Liver (tissue), 9 donors: ENCODE measurements around the gene DNM3. TPM values are rescaled to one million over a fixed set of nuclear protein-coding genes. Genes with fewer than 3 reads are reported as not detected.
"Not testable (repeated sequence)": the region's sequence is repeated elsewhere in the genome, so short reads cannot be mapped to it uniquely, and the experiment has no call there.

Source experiments
- DNase-seq: peaks from one replicate; pipeline ENCODE4 v3.0.0-alpha.2; 2017; ENCODE audit warnings: low spot score
- H3K27ac ChIP-seq, 2 donors: one replicate each; pipeline ENCODE4 v1.7.0; 2013; ENCODE audit warnings: inconsistent platforms in 2 of 2, low read length in 2 of 2, control low read depth in 1 of 2, low read depth in 1 of 2, mild to moderate bottlenecking in 1 of 2
- H3K27me3 ChIP-seq, 4 donors: one replicate each; pipeline versions ENCODE4 v1.6.1 to v1.7.0; 2013; ENCODE audit warnings: low read length in 3 of 4, inconsistent platforms in 1 of 4, mild to moderate bottlenecking in 1 of 4, moderate library complexity in 1 of 4; ENCODE audit not compliant: control insufficient read depth in 4 of 4, insufficient read depth in 4 of 4
- H3K36me3 ChIP-seq, 4 donors: one replicate each; pipeline versions ENCODE4 v1.6.1 to v1.7.0; 2013; ENCODE audit warnings: low read length in 3 of 4, mild to moderate bottlenecking in 3 of 4, low read depth in 1 of 4, moderate library complexity in 1 of 4; ENCODE audit not compliant: control insufficient read depth in 4 of 4, insufficient read depth in 3 of 4
- H3K4me1 ChIP-seq, 4 donors: one replicate each; pipeline versions ENCODE4 v1.6.1 to v1.7.0; 2013; ENCODE audit warnings: low read length in 3 of 4, mild to moderate bottlenecking in 3 of 4, moderate library complexity in 1 of 4; ENCODE audit not compliant: control insufficient read depth in 4 of 4, insufficient read depth in 4 of 4
- H3K4me3 ChIP-seq, 3 donors: one replicate each; pipeline versions ENCODE4 v1.6.1 to v1.7.0; 2013; ENCODE audit warnings: low read length in 3 of 3, control low read depth in 1 of 3, low read depth in 1 of 3, mild to moderate bottlenecking in 1 of 3
- H3K9ac ChIP-seq, 2 donors: one replicate each; pipeline ENCODE4 v1.7.0; 2013; ENCODE audit warnings: low read length in 2 of 2, mild to moderate bottlenecking in 2 of 2, moderate library complexity in 2 of 2, control low read depth in 1 of 2, low read depth in 1 of 2
- H3K9me3 ChIP-seq, 4 donors: one replicate each; pipeline versions ENCODE4 v1.6.1 to v1.7.0; 2013; ENCODE audit warnings: low read length in 3 of 4; ENCODE audit not compliant: control insufficient read depth in 4 of 4
- EGR1 ChIP-seq, 2 donors: IDR thresholded peaks; 2 replicates each; pipeline ENCODE4 v1.6.1; 2016 to 2018; ENCODE audit warnings: antibody characterized with exemption in 2 of 2, low read depth in 2 of 2
- FOXA1 ChIP-seq: IDR thresholded peaks from 2 replicates; pipeline ENCODE4 v1.6.1; 2016; ENCODE audit warnings: antibody characterized with exemption
- GABPA ChIP-seq, 2 donors: IDR thresholded peaks in 1 of 2; conservative IDR thresholded peaks in 1 of 2; 2 replicates each; pipeline ENCODE4 v1.6.1; 2016; ENCODE audit warnings: antibody characterized with exemption in 2 of 2, mild to moderate bottlenecking in 1 of 2, moderate library complexity in 1 of 2
- HNF4G ChIP-seq: IDR thresholded peaks from 2 replicates; pipeline ENCODE4 v1.6.1; 2016; ENCODE audit warnings: antibody characterized with exemption
- JUND ChIP-seq, 2 donors: IDR thresholded peaks; 2 replicates each; pipeline ENCODE4 v1.6.1; 2016; ENCODE audit warnings: antibody characterized with exemption in 2 of 2
- NR2F2 ChIP-seq: IDR thresholded peaks from 2 replicates; pipeline ENCODE4 v1.6.1; 2016; ENCODE audit warnings: antibody characterized with exemption
- SP1 ChIP-seq: IDR thresholded peaks from 2 replicates; pipeline ENCODE4 v1.6.1; 2018; ENCODE audit warnings: antibody characterized with exemption, mild to moderate bottlenecking
- TAF1 ChIP-seq: conservative IDR thresholded peaks from 2 replicates; pipeline ENCODE4 v1.6.1; 2016; ENCODE audit warnings: antibody characterized with exemption, mild to moderate bottlenecking
- YY1 ChIP-seq: IDR thresholded peaks from 2 replicates; pipeline ENCODE4 v1.6.1; 2016; ENCODE audit warnings: antibody characterized with exemption, mild to moderate bottlenecking
- WGBS: extraction: QIAGEN DNeasy Blood & Tissue Kit; methylation state at CpG from one replicate; pipeline ENCODE4 v1.1.7; 2013; 5-methylcytosine and 5-hydroxymethylcytosine counted together
- polyA plus RNA-seq, 2 donors: library from polyadenylated mRNA; stranded (reverse) in 1 of 2; unstranded in 1 of 2; fragments of 200-250 nt in 1 of 2; fragments of >200 nt in 1 of 2; fragmentation: Nextera tagmentation in 1 of 2; extraction: Ambion mirVana in 1 of 2; gene quantifications; one replicate each; pipeline versions ENCODE4 v1.2.1 to v1.2.3, GENCODE V29; 2013 to 2015
- total RNA-seq, 2 donors: library from RNA; depleted of rRNA; stranded (reverse); fragments of >200 nt; gene quantifications; one replicate each; pipeline ENCODE4 v1.2.3, GENCODE V29; 2014
- TF ChIP-seq, protein P1 (sequence below): IDR thresholded peaks from 2 replicates; pipeline ENCODE4 v1.6.1; 2016; ENCODE audit warnings: antibody characterized with exemption
- TF ChIP-seq, protein P2 (sequence below): IDR thresholded peaks from 2 replicates; pipeline ENCODE4 v1.6.1; 2016; ENCODE audit warnings: antibody characterized with exemption
- TF ChIP-seq, protein P3 (sequence below): fragments of 150-350 bp; IDR thresholded peaks from 2 replicates; pipeline ENCODE4 v1.5.1; 2017; ENCODE audit warnings: improper control_type of control experiment, low read depth, low read length; ENCODE audit not compliant: missing input control
- donor health status: healthy.
- donor health status: healthy.
- donor health status: healthy.
- donor health status: healthy.
- donor health status: healthy.

The DNM3 gene
- total and polyA plus RNA-seq, 4 donors, result 0.08 to 3.2 (median 1.0) TPM

DNA sequence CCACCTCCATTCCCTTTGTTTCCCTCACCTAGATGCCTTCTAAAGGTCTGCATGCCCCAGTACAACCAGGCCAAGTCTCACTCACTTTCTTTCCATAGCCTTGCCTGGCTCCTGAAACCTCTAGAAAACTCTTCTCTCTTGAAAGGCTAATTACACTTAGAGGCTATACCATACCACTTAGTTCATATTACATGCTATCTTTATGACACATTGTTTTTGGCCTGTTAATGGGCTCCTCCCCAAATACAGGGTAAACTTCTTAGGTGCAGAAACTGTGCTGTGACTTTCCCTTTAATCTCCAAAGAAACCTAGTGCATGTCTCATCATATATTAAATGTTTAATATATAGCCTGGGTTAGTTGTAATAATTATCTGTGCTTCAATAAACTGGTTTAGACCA is 522.6 kb downstream of the DNM3 start:
- TF ChIP-seq NR2F2, result no peak
- no peak for TF ChIP-seq YY1
- no peak for TF ChIP-seq FOXA1
- no peak for TF ChIP-seq GABPA (IDR thresholded peaks at IDR 0.05 in 1 of 2, conservative IDR thresholded peaks at IDR 0.05 in 1 of 2)
- TF ChIP-seq, protein P1, sequence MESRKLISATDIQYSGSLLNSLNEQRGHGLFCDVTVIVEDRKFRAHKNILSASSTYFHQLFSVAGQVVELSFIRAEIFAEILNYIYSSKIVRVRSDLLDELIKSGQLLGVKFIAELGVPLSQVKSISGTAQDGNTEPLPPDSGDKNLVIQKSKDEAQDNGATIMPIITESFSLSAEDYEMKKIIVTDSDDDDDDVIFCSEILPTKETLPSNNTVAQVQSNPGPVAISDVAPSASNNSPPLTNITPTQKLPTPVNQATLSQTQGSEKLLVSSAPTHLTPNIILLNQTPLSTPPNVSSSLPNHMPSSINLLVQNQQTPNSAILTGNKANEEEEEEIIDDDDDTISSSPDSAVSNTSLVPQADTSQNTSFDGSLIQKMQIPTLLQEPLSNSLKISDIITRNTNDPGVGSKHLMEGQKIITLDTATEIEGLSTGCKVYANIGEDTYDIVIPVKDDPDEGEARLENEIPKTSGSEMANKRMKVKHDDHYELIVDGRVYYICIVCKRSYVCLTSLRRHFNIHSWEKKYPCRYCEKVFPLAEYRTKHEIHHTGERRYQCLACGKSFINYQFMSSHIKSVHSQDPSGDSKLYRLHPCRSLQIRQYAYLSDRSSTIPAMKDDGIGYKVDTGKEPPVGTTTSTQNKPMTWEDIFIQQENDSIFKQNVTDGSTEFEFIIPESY, result no peak
- TF ChIP-seq EGR1 (IDR thresholded peaks at IDR 0.05; ENCODE audit: low read depth in 2 of 2), result no peak
- TF ChIP-seq HNF4G, result no peak
- TF ChIP-seq, protein P2, sequence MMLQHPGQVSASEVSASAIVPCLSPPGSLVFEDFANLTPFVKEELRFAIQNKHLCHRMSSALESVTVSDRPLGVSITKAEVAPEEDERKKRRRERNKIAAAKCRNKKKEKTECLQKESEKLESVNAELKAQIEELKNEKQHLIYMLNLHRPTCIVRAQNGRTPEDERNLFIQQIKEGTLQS, result no peak
- DNase-seq, result no peak
- H3K4me1 ChIP-seq, result peaks cover 0 to 3% (median 3%) of the 10 kb centered on the region in 4 donors
- H3K9me3 ChIP-seq, result peaks cover 0 to 3% (median under 1%) of the 10 kb centered on the region in 4 donors
- H3K36me3 ChIP-seq, result no peaks in the 10 kb centered on the region
- H3K4me3 ChIP-seq, result no peak overlapping the region
- no peak overlapping the region for H3K27ac ChIP-seq
- no peak overlapping the region for H3K9ac ChIP-seq
- no peaks in the 10 kb centered on the region for H3K27me3 ChIP-seq

DNA sequence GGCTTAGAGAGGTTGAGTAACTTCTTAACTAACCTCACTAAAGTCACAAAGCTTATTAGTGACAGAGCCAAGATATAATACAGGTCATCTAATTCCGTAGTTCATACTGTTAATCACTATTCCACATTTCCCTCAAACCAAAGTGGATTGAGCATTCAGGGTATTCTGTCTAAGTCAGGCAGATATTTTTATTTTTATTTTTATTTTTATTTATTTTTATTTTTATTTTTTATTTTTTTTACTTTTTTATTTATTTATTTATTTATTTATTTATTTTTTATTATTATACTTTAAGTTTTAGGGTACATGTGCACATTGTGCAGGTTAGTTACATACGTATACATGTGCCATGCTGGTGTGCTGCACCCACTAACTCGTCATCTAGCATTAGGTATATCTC is 530.3 kb downstream of the DNM3 start:
- not testable (repeated sequence) for DNase-seq, H3K27ac ChIP-seq, H3K27me3 ChIP-seq, H3K9ac ChIP-seq, H3K4me1 ChIP-seq, H3K9me3 ChIP-seq, H3K4me3 ChIP-seq, H3K36me3 ChIP-seq
- WGBS, result 89% methylated on average over 2 of the region's 3 CpGs

DNA sequence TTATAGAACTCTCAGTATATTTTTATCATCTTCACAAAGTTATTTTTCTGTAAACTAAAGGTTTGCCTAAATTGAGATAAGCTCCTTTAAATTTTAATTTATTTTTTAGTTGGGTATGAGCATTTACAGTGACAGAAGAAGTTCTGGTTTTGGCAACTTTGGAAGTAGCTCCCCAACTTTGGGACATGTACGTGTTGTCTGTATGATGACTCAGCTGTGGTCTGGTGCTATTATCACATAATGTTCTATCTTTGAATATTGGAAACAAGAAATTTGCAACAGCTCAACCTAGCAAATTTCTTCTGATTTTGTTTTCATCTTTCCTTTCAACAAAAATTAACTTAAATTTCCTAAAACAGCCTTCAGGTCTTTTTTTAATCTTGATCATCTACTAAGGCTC is 532.6 kb downstream of the DNM3 start:
- no peak for DNase-seq
- H3K4me3 ChIP-seq, result no peak overlapping the region
- no peak overlapping the region for H3K9ac ChIP-seq
- no peaks in the 10 kb centered on the region for H3K36me3 ChIP-seq
- H3K4me1 ChIP-seq, result no peaks in the 10 kb centered on the region
- H3K27me3 ChIP-seq, result no peaks in the 10 kb centered on the region
- TF ChIP-seq SP1 (no peak), JUND (IDR thresholded peaks at IDR 0.05) (no peak)
- H3K9me3 ChIP-seq, result no peaks in the 10 kb centered on the region
- WGBS, result 83% methylated on average over 1 of the region's 1 CpG
- H3K27ac ChIP-seq, result no peak overlapping the region

DNA sequence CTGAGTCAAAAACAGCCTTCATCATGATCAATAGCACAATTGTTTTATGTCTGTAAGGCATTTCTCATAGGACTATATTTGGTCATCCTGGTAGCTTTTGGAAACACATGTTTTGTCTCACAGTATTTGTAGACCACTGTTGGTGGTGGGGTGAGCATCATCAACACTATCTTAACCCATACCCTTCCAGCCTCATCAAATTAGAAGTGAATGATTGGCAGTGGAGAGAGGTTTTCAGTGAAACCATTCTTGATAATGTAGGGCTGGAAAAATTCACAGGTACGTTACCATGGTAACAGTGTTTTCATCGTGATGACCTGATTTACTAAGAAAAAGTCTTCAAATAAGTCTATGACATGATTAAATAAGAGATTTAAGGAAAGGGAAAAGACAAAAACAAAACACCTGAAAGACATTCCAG is 533.9 kb downstream of the DNM3 start:
- Histone ChIP-seq H3K9ac (no peak overlapping the region), H3K36me3 (no peaks in the 10 kb centered on the region), H3K9me3 (no peaks in the 10 kb centered on the region), H3K4me3 (no peak overlapping the region), H3K27me3 (no peaks in the 10 kb centered on the region), H3K4me1 (no peaks in the 10 kb centered on the region), H3K27ac (no peak overlapping the region)
- no peak for DNase-seq
- 78% methylated on average over 2 of the region's 2 CpGs for WGBS
- TF ChIP-seq, protein P3, sequence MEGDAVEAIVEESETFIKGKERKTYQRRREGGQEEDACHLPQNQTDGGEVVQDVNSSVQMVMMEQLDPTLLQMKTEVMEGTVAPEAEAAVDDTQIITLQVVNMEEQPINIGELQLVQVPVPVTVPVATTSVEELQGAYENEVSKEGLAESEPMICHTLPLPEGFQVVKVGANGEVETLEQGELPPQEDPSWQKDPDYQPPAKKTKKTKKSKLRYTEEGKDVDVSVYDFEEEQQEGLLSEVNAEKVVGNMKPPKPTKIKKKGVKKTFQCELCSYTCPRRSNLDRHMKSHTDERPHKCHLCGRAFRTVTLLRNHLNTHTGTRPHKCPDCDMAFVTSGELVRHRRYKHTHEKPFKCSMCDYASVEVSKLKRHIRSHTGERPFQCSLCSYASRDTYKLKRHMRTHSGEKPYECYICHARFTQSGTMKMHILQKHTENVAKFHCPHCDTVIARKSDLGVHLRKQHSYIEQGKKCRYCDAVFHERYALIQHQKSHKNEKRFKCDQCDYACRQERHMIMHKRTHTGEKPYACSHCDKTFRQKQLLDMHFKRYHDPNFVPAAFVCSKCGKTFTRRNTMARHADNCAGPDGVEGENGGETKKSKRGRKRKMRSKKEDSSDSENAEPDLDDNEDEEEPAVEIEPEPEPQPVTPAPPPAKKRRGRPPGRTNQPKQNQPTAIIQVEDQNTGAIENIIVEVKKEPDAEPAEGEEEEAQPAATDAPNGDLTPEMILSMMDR, result no peak
- no peak for TF ChIP-seq TAF1
